HUES6 (cell line): ENCODE results near the gene CPN1.
A peak's percentile ranks its signal among the peaks of the same experiment; 100 is the strongest.

Source experiments
- H3K27ac ChIP-seq: 2 replicates; pipeline ENCODE4 v1.7.0; 2013; ENCODE audit warnings: low read depth, mild to moderate bottlenecking, low read length, inconsistent platforms
- H3K27me3 ChIP-seq: 2 replicates; pipeline ENCODE4 v1.6.1; 2013; ENCODE audit warnings: low read length; ENCODE audit not compliant: control insufficient read depth, insufficient read depth
- H3K36me3 ChIP-seq: 2 replicates; pipeline ENCODE4 v1.6.1; 2013; ENCODE audit warnings: low read length; ENCODE audit not compliant: control insufficient read depth, insufficient read depth
- H3K4me1 ChIP-seq: 2 replicates; pipeline ENCODE4 v1.6.1; 2013; ENCODE audit warnings: low read length; ENCODE audit not compliant: control insufficient read depth, insufficient read depth
- H3K4me3 ChIP-seq: 2 replicates; pipeline ENCODE4 v1.5.1; 2013; ENCODE audit warnings: low read depth, low read length
- H3K9ac ChIP-seq: one replicate; pipeline ENCODE4 v1.6.1; 2013; ENCODE audit warnings: mild to moderate bottlenecking, low read length
- H3K9me3 ChIP-seq: 2 replicates; pipeline ENCODE4 v1.6.1; 2013; ENCODE audit warnings: low read depth, low read length; ENCODE audit not compliant: control insufficient read depth, insufficient read depth

CPN1 gene

DNA sequence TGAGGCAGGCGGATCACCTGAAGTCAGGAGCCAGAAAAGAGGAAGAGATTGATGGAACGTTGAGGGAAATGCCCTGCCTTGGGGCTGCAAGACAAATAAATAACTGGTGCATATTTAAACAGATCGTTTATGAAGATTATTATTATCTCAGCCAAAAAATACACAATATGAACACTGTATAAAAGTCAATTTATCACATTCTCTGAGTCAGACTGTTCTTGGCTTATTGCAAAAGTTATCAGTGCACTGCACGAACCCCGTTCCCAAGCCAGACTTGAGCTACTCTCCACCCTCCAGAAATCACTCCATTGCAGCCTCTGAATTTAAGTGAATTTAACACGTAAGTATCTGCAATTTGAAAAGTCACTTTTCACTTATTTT, 73.5 kb downstream of the CPN1 start:
- Histone ChIP-seq H3K4me3 (peak overlapping the region; percentile 94; the same call in 1 of the 2 replicates), H3K4me1 (peaks cover 19% of the 10 kb centered on the region), H3K27me3 (peaks cover 6% of the 10 kb centered on the region), H3K36me3 (no peaks in the 10 kb centered on the region), H3K9me3 (no peaks in the 10 kb centered on the region), H3K9ac (no peak overlapping the region), H3K27ac (no peak overlapping the region)

DNA sequence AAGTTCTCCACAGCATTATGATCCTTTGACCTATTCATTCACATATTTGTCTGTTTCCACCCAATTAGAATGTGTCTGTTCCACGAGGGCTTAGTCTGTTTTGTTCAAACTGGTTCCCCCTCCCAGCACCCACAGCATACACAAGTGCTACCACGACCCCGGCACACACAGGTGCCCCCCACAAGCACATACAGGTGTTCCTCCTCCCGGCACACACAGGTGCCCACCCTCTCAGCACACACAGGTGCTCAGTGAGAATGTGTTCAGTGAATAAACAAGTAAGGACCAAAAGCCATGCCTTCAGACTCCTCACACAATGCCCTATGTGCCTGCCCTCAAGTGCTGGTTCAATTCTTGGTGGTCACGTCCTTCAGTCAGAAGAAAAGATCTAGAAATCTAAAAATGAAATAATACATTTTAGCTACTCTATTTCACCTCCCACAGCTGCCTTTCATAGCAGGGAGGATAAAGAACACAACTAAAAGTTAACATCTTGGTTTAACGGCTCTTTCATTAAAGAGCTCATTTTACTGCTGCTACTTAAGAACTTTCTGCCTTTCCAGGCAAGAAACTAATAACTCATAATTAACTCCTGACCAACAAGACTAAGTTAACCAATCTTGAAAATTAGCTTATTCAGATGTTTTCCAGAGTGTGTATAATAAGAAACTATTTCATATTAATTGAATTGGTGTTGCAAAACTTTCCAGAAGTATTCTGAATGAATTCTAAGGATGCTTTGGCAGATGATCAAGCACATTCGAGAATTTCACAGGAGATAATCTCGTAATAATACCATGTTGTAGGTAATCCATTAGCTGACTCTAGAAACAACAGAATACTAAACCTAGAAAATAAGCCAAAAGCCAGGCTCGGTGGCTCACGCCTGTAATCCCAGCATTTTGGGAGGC, 74.2 kb downstream of the CPN1 start:
- H3K27ac ChIP-seq: no peak overlapping the region
- H3K4me1 ChIP-seq: peaks cover 19% of the 10 kb centered on the region
- peaks cover 6% of the 10 kb centered on the region for H3K27me3 ChIP-seq
- H3K9me3 ChIP-seq: no peaks in the 10 kb centered on the region
- H3K9ac ChIP-seq: no peak overlapping the region
- peak overlapping the region; percentile 94; the same call in 1 of the 2 replicates for H3K4me3 ChIP-seq
- H3K36me3 ChIP-seq: no peaks in the 10 kb centered on the region

DNA sequence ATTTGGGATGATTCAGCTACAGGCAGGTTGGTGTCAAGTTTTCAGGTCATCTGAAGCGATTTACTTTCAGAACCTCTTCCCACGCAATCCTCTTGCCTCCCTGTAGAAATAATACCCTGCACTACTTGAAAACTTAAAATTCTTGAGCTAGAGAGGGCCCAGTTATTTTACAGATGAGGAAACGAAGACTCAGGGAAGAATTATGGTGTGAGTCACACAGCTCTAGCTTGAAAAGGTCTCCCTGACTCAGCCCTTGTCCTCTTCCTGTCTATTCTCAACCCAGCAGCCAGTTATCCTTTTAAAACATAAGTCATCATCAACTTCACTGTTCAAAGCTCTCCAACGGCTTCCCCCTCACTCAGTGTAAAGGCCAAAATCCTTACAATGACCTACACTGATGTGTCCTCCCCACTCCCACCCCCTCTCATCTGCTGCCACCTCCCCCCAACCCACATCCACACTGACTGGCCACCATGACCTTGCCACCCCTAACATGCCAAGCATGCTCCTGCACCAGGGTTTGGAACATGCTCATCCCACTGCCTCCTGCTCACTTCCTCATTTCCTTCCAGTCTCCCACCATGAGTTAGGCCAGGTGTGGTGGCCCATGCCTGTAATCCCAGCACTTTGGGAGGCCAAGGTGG, 75.3 kb downstream of the CPN1 start:
- H3K27ac ChIP-seq: no peak overlapping the region
- no peaks in the 10 kb centered on the region for H3K36me3 ChIP-seq
- H3K4me1 ChIP-seq: peaks cover 19% of the 10 kb centered on the region
- no peaks in the 10 kb centered on the region for H3K9me3 ChIP-seq
- peaks cover 6% of the 10 kb centered on the region for H3K27me3 ChIP-seq
- H3K9ac ChIP-seq: no peak overlapping the region
- H3K4me3 ChIP-seq: no peak overlapping the region

DNA sequence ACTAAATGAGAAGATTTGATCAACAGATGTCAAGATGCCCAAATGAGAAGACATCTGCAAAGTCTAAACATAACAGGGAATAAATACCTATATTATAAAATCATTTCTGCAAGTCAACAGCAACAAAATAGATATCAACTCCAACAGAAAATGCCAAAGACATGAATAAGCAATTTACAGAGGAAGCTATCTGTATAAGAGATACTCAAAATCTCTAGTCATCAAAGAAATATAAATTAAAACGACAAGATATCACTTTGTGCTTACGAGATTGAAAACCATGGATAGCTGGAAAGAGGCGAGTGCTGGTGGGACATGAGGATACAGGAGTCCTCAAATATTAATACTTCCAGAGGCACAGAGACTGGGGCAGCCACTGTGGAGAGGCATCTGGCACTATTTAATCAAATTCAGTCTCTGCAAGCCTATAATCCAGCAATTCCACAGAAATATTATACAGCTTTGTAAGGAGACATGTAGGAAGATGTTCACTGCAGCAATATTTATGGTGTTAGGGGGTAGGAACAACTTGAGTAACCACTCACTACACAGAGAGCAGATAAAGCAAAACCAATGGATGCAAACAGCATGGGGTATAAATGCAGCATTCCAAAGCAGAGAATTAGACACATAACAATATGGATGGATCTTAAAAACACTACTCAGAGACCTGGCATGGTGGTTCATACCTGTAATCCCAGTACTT, 76.7 kb downstream of the CPN1 start:
- Histone ChIP-seq H3K4me3 (no peak overlapping the region), H3K36me3 (no peaks in the 10 kb centered on the region), H3K27ac (no peak overlapping the region), H3K4me1 (peaks cover 26% of the 10 kb centered on the region), H3K9me3 (no peaks in the 10 kb centered on the region), H3K9ac (no peak overlapping the region), H3K27me3 (no peaks in the 10 kb centered on the region)

DNA sequence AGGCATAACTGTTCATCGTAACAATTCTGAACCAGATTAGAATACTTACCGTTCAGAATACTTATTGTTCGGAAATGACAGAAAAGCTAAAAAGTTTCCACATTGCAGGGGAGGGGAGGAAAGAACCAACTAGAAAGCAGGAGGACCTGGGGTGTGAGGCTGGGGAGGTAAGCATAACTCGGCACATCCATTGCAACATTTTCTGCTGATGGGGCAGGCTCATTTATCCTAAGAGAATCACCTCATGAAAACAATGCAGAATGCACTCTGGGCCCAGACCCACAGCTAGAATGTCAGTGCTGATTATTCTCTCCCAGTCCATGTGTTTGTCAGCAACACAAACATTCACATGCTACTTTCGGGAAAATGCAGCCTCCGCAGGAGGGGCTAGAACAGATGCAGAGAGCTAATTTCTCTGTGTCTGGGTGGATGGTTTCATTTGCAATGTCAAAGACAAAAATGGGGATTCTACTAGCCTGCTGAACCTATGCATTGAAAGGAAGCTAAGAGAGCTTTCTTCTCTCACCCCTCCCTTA, 81.5 kb downstream of the CPN1 start:
- H3K27ac ChIP-seq: no peak overlapping the region
- no peaks in the 10 kb centered on the region for H3K36me3 ChIP-seq
- H3K9me3 ChIP-seq: no peaks in the 10 kb centered on the region

DNA sequence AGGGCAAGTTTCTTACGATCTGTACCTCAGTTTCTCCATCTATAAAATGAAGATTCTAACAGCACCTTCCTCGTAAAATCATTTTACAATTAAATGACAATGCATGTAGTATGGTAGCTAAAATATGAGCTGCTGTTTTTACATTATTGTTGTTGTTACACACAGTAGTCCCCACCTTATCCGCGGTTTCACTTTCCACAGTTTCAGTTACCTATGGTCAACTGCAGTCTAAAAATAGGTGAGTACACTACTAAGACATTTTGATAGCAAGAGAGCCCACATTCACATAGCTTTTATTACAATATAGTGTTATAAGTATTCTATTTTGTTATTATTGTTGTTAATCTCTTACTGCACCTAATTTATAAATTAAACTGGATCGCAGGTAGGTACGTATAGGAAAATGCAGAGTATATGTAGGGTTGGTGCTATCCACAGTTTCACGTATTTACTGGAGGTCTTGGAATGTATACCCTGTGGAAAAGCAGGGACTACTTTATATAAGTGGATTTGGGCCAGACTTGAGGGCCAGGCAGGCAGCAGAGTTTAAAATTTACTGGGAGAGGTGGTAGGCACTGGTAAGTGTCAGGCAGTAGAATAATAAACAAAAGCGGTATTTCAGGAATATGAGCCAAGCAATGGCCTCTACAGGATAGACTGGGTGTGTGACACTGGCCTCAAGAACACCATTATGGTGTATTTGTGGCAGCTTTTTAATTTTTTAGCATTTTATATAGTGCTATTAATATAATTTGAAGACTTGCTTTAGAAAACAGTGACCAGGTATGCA, 82.2 kb downstream of the CPN1 start:
- Histone ChIP-seq H3K4me1 (peaks cover 12% of the 10 kb centered on the region), H3K4me3 (no peak overlapping the region), H3K36me3 (no peaks in the 10 kb centered on the region), H3K27me3 (no peaks in the 10 kb centered on the region), H3K27ac (no peak overlapping the region), H3K9me3 (no peaks in the 10 kb centered on the region), H3K9ac (no peak overlapping the region)

More for the DNA sequence above, 81.5 kb downstream of the CPN1 start:
- H3K27me3 ChIP-seq: no peaks in the 10 kb centered on the region
- no peak overlapping the region for H3K4me3 ChIP-seq
- H3K9ac ChIP-seq: no peak overlapping the region
- H3K4me1 ChIP-seq: peaks cover 10% of the 10 kb centered on the region

DNA sequence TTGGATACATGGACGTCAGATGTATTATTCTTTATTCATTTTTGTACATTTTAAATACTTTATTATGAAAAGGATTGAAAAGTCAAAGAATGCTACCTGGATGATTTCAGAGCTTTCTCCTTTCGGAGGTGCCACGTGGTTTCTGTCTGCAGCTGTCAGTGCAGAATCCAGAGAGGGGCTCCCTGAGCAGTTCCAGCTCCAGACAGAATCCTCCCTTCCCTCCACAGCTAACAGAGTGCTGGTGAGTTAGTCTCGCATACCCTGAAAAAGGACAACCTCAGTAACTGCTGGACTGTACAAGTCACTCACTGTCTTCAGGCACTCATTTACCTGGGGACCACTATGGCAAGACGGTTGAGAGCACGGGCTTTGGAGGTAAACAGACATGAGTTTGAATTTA, 82.8 kb downstream of the CPN1 start:
- Histone ChIP-seq H3K4me1 (peaks cover 17% of the 10 kb centered on the region), H3K9ac (no peak overlapping the region), H3K36me3 (no peaks in the 10 kb centered on the region), H3K27ac (no peak overlapping the region), H3K4me3 (no peak overlapping the region), H3K27me3 (no peaks in the 10 kb centered on the region), H3K9me3 (no peaks in the 10 kb centered on the region)

DNA sequence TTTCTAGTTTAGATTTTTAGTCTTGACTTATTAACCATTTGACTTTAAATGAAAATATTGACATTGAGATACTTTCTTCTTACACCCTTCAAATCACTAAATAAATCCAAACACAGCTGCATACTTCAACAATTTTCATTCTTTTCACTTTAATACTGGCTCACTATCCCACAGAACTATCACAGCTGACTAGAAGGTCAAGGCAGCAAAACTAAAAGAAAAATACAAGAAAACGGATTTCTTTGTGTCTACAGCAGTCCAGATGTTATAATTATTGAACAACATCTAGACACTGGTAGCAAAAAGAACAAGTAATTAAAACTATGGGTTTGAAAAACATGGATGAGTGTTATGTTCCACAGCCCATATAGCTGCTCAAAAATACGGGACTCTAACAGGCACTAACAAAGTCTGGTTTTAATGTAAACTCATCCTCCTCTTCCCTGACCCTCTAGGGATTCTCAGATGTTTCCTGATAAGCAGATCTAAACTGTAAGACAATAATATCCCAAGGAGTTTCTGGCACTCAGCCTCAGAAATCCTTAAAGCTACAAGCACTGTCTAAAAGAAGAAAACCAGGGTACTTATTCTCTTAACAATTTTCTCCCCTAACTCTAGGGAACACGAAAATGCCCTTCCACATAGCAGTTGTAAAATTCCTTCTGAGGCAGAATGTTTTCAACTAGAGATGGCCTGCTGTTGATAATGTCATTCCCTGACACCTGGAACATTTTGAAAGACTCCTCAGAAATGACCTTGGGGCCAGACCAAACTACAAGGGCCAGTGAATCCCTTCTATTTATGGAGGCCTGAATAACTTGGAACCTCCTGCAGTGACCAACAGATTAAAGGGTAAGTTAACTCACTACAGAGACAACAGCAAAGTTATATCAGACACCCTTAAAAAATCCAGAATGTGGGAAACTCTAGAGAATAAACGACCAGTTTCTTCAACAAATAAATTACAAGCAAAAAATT, 84.7 kb downstream of the CPN1 start:
- Histone ChIP-seq H3K36me3 (no peaks in the 10 kb centered on the region), H3K9ac (no peak overlapping the region), H3K9me3 (no peaks in the 10 kb centered on the region), H3K4me1 (peaks cover 17% of the 10 kb centered on the region), H3K27ac (no peak overlapping the region; the same call in 1 of the 2 replicates), H3K4me3 (no peak overlapping the region), H3K27me3 (no peaks in the 10 kb centered on the region)

DNA sequence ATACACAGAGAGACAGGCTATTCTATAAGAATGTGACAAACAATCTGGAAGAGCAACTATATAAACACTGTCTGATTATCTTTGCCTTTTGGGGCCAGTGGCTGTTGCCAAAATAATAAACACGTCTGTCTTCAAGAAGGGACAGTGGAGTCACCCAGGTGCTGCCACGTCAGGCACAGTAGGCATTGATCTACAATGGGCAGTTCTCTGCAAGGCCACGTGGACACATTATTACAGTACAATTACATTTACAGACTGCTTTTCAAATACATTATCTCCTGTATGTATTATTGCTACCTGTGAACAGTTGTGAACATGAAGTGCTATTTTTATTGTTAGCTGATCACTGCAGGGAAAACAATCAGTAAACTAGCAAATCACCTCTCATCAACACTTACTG, 86.0 kb downstream of the CPN1 start:
- Histone ChIP-seq H3K27me3 (no peaks in the 10 kb centered on the region), H3K9ac (no peak overlapping the region), H3K36me3 (no peaks in the 10 kb centered on the region), H3K9me3 (no peaks in the 10 kb centered on the region), H3K4me1 (peaks cover 17% of the 10 kb centered on the region), H3K27ac (no peak overlapping the region), H3K4me3 (no peak overlapping the region)
